ENCODE data around the gene KLHL22. TPM values are rescaled to one million over a fixed set of nuclear protein-coding genes. Genes with fewer than 3 reads are reported as not detected.

KLHL22 gene
- total and polyA plus RNA-seq, 9 donors, result 31.3 to 39.9 (median 35.7) TPM

DNA sequence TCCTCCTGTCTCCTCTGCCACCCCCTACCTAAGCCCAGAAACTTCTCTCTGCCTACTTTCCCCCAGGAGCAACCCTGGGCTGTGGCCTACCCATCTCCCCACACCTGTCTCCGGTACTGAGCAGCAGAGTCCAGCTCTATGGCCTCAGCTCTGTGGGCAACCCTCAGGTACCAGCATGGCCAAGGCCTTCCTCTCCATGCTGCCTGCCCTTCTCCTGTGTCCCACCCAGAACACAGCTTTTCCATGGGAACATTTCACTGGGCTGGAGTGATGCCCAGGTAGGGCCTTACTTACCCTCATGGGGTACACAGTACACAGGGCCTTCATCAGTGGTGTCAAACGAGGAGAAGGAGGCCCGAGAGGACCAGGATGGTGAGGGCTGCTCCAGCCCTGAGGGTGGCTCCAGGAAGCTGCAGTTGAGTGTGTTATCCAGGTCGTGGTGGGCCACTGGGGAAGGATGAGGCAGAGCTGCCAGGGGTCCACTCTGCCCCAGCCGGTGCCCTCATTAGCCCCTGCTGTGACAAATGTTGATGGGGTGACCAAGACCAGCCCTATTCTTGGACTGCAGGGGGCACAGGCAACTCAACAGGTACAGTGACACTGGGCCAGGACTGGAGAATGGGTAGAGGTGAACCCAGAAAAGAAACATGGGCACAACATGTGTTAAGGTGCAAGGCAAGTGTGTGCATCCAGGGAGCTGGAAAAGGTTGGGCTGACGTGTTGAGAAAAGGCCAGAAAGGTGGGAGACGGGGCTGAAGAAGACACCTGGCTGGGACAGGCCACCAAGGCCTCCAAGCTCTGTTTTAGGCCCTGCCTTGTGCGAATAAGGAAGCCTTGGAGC lies 68.3 kb downstream of the KLHL22 start:
- no peak overlapping the region for H3K27ac ChIP-seq (ENCODE audit: low read length)
- WGBS (ENCODE audit: insufficient coverage), result 86% methylated on average over 6 of the region's 8 CpGs
- no peak for DNase-seq
- H3K27me3 ChIP-seq (ENCODE audit: control insufficient read depth, insufficient read depth, low read length), result peaks cover 46% of the 10 kb centered on the region
- H3K9me3 ChIP-seq (replicated peaks; ENCODE audit: control insufficient read depth, low read depth, low read length), result no peaks in the 10 kb centered on the region
- H3K4me1 ChIP-seq (ENCODE audit: control insufficient read depth, insufficient read depth, low read length), result peaks cover 44% of the 10 kb centered on the region
- peaks cover 31% of the 10 kb centered on the region for H3K36me3 ChIP-seq (ENCODE audit: control insufficient read depth, insufficient read depth, low read length)
- H3K4me3 ChIP-seq (ENCODE audit: low read length), result no peak overlapping the region

DNA sequence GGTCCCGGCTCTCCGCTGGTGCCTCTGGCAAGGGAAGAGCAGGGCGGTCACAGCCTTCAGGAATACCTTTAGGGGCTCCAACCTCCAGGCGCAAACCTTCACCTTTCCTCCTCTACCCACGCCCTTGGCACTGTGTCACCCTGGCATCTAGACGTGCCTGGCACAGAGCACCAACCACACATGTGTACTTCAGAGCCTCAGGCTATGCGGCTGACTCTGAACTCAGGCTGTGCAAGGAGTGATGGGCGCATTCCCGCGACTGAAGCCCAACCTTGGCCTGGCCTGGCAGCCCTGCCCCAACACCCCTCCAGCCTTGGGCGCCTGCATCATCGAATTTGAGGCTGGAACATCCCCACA lies 69.4 kb downstream of the KLHL22 start:
- H3K4me3 ChIP-seq (ENCODE audit: low read length), result no peak overlapping the region
- DNase-seq, result no peak

DNA sequence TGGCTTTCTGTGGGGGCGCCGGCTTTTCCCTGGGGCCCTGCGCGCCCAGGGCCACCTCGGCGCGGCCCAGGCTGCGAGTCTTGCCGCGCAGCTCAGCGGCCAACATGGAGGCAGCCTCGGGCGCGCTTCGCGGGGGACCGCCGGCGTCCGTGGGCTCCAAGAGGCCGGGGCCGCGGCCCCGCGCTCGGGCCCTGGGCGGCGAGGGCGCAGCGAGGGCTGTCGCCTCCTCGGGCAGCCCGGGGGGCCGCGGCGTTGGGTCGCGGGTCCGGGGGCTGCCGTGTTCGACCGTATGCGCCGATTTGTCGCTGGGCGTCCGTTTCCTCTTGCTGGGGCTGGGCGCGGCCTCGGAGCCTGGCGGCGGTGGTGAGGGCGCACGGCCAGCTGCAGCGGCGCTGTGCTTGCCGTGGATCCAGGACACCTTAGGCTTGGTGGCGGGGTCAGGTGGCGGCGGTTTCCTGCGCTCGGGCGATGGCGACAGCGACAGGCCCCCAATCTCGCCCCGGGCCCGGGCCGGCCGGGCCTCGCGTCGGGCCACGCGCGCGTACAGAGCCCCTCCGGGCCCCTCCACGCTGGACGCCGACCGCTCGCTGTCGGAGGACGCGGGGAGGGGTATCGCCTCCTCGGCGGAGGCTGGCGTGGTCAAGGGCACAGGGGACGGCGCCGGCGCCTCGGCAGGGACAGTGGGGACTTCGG lies 69.9 kb downstream of the KLHL22 start:
- H3K9me3 ChIP-seq (replicated peaks; ENCODE audit: control insufficient read depth, low read depth, low read length), result no peaks in the 10 kb centered on the region
- no peak overlapping the region for H3K27ac ChIP-seq (ENCODE audit: low read length)
- no peak for DNase-seq
- peaks cover 35% of the 10 kb centered on the region for H3K4me1 ChIP-seq (ENCODE audit: control insufficient read depth, insufficient read depth, low read length)
- H3K4me3 ChIP-seq (ENCODE audit: low read length), result no peak overlapping the region
- H3K27me3 ChIP-seq (ENCODE audit: control insufficient read depth, insufficient read depth, low read length), result peaks cover 34% of the 10 kb centered on the region
- WGBS (ENCODE audit: insufficient coverage), result 56% methylated on average over 92 of the region's 96 CpGs
- peaks cover 31% of the 10 kb centered on the region for H3K36me3 ChIP-seq (ENCODE audit: control insufficient read depth, insufficient read depth, low read length)

More for the DNA sequence above, 69.4 kb downstream of the KLHL22 start:
- 84% methylated on average over 9 of the region's 12 CpGs for WGBS (ENCODE audit: insufficient coverage)
- H3K27me3 ChIP-seq (ENCODE audit: control insufficient read depth, insufficient read depth, low read length), result peaks cover 38% of the 10 kb centered on the region
- H3K36me3 ChIP-seq (ENCODE audit: control insufficient read depth, insufficient read depth, low read length), result peaks cover 31% of the 10 kb centered on the region
- peaks cover 39% of the 10 kb centered on the region for H3K4me1 ChIP-seq (ENCODE audit: control insufficient read depth, insufficient read depth, low read length)
- H3K27ac ChIP-seq (ENCODE audit: low read length), result no peak overlapping the region
- no peaks in the 10 kb centered on the region for H3K9me3 ChIP-seq (replicated peaks; ENCODE audit: control insufficient read depth, low read depth, low read length)

DNA sequence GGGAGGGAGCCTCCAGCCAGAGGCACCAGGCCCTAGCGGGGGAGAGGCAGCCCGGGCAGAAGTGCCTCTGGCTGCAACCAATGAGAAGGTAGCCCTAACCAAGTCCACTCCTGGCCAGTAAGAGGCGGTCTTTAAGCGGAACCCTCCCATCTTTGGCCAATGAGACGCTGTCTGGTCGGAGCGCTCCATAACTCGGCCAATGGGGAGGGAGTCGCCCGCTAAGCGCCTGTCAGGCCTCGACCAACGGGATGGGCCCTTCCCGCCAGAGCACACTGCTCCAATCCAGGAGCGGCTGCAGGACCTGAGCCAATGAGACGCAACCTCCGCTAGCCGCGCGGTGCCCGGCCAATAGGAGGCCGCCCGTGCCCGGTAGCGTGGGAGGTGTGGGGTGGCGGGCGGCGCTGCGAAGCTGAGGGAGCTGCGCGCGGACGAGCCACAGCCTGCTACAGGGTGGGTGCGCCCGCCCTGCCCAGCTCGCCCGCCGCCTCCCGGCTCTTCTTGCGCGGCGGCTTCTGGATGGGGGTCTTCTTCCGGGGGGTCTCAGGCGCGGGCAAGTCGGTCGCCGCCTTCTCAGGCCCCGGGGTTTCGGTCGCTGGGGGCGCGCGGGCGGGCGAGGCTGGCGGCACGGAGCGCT lies 70.5 kb downstream of the KLHL22 start:
- H3K4me1 ChIP-seq (ENCODE audit: control insufficient read depth, insufficient read depth, low read length), result peaks cover 32% of the 10 kb centered on the region
- peak; percentile 71 for DNase-seq
- peaks cover 28% of the 10 kb centered on the region for H3K27me3 ChIP-seq (ENCODE audit: control insufficient read depth, insufficient read depth, low read length)
- no peak overlapping the region for H3K4me3 ChIP-seq (ENCODE audit: low read length)
- H3K27ac ChIP-seq (ENCODE audit: low read length), result no peak overlapping the region
- no peaks in the 10 kb centered on the region for H3K9me3 ChIP-seq (replicated peaks; ENCODE audit: control insufficient read depth, low read depth, low read length)
- WGBS (ENCODE audit: insufficient coverage), result 83% methylated on average over 58 of the region's 59 CpGs
- peaks cover 27% of the 10 kb centered on the region for H3K36me3 ChIP-seq (ENCODE audit: control insufficient read depth, insufficient read depth, low read length)

DNA sequence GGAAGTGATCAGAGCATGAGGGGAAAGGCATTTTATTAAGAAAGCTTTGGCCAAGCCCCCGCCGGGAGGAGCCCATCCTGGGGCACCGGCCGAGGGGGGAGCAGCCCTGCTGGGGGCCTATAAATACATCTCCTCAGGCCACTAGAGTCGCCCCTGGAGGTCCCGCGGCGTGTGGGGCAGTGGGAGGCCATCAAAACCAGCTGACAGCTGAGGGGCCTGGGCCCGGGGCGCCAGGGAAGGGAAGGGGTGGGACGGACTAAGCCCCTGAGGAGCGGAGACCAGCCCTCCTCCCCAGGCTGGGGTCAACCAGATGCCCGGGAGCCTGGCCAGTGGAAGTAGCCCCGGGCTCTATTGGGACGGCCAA lies 71.0 kb downstream of the KLHL22 start:
- Histone ChIP-seq H3K4me1 (ENCODE audit: control insufficient read depth, insufficient read depth, low read length) (peaks cover 32% of the 10 kb centered on the region), H3K27me3 (ENCODE audit: control insufficient read depth, insufficient read depth, low read length) (peaks cover 23% of the 10 kb centered on the region), H3K27ac (ENCODE audit: low read length) (peak overlapping the region; percentile 55), H3K36me3 (ENCODE audit: control insufficient read depth, insufficient read depth, low read length) (peaks cover 22% of the 10 kb centered on the region), H3K4me3 (ENCODE audit: low read length) (no peak overlapping the region), H3K9me3 (replicated peaks; ENCODE audit: control insufficient read depth, low read depth, low read length) (no peaks in the 10 kb centered on the region)
- DNase-seq, result no peak
- 8% methylated on average over 5 of the region's 15 CpGs for WGBS (ENCODE audit: insufficient coverage)

DNA sequence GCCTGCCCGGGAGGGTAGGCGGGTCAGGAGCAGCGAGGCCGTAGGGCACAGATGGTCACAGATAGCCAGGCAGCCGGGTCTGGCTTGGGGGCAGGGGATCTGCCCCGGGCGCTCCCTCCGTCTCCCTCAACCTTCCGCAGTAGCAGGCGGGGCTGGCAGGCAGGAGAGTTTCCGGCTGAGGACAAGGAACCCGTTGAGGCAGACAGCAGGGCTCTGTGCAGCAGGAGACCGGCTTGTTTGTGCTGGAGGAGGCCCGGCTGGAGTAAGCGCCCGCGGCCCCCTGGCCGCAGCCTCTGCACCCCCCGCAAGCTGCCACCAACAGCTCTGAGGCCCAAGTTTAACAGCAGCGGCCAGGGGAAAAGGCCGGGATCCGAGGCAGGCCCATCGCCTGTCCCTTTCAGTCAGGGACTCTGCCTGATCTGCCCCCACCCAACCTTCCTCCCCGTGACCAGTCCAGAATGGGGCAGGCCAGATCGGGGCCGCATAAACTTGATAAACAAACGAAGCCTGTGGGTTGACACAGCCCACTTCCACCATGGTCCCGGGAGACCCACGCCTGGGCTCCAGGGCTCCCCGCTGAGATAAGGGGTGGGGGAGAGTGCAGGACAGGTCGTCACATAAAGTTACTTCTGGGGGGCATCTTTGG lies 71.6 kb downstream of the KLHL22 start:
- DNase-seq, result peak; percentile 49
- Histone ChIP-seq H3K27ac (ENCODE audit: low read length) (peak overlapping the region; percentile 55), H3K27me3 (ENCODE audit: control insufficient read depth, insufficient read depth, low read length) (peaks cover 21% of the 10 kb centered on the region), H3K4me1 (ENCODE audit: control insufficient read depth, insufficient read depth, low read length) (peaks cover 32% of the 10 kb centered on the region), H3K4me3 (ENCODE audit: low read length) (no peak overlapping the region), H3K9me3 (replicated peaks; ENCODE audit: control insufficient read depth, low read depth, low read length) (no peaks in the 10 kb centered on the region), H3K36me3 (ENCODE audit: control insufficient read depth, insufficient read depth, low read length) (peaks cover 19% of the 10 kb centered on the region)
- 43% methylated on average over 22 of the region's 31 CpGs for WGBS (ENCODE audit: insufficient coverage)

DNA sequence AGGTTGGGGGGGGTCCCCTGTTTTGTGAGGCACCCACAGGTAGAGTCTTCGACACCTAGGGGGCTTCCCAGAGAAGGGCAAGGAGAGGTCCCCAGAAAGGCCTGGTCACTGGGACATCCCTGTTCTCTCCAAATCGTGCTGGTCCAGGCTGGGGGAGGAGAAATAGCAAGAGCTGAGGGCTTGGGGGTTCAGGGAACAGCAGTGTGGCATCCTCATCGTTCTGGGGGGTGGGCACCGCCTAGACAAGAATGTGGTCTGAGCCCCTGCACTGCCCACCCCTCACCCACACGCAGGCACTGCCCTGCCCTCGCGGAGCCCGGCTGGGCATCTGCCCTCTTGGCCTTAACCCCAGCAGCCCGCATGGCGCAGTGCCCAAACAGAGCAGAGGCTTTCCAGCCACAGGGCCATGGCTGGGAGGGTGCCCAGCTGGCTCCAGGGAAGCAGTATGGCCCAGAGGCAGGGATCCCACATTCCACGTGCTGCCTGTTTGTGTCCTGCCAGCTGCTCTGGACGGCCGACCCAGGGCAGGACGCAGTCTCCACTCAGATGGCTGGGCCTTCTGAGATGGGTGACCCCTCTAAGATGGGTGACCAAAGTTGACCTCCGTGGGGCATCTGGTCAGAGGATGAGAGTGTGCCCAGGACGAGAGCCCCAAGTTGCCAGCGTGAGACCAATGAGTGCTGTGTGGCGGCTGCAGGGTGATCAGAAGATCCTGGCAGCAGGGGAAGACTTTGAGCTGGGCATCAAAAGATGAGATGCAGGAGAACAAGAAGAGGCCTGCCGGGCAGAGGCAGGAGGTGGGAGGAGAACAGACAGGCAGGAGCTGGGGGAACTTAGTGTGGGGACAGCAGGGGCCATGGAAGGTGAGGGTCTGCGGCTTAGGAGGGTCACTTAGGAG lies 72.3 kb downstream of the KLHL22 start:
- Histone ChIP-seq H3K4me1 (ENCODE audit: control insufficient read depth, insufficient read depth, low read length) (peaks cover 36% of the 10 kb centered on the region), H3K9me3 (replicated peaks; ENCODE audit: control insufficient read depth, low read depth, low read length) (no peaks in the 10 kb centered on the region), H3K27me3 (ENCODE audit: control insufficient read depth, insufficient read depth, low read length) (peaks cover 18% of the 10 kb centered on the region), H3K36me3 (ENCODE audit: control insufficient read depth, insufficient read depth, low read length) (peaks cover 12% of the 10 kb centered on the region), H3K27ac (ENCODE audit: low read length) (peak overlapping the region; percentile 83), H3K4me3 (ENCODE audit: low read length) (no peak overlapping the region)
- DNase-seq, result peak; percentile 78
- WGBS (ENCODE audit: insufficient coverage), result 58% methylated on average over 18 of the region's 20 CpGs

DNA sequence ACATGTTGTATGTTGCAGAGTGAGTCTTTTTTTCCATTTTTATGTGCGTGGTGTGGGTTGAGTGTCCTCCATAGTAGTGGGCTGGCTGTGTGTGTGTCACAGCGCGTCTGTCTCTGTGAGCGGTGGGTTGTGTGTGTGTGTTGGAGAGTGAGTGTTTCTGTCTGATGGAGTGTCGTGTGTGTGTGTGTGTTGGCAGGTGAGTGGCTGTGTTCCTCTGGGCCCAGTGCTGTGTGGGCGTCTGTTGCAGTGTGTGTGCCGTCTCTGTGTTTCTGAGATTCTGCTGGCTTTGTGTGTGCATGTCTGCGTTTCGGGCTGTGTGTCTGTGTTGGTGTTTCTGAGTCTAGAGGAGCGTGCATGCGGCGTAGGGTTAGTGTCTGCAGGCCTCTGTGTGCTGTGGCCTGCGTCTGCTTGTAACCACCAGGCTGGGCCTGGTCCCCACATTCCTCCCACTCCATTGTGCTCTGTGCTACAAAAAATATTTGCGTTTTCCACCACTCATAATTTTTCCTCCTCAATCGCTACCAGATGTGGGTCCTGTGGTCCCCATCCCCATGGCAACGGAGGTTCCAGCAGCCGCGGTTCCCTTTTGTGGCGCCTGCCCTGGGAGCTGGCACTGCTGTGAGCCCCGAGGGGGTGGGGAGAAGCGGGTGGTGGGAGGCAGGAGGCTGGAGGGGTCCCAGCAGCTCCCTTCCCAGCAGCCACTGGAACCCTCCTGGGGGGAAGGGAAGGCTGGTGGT lies 73.2 kb downstream of the KLHL22 start:
- DNase-seq, result peak; percentile 92
- Histone ChIP-seq H3K27ac (ENCODE audit: low read length) (peak overlapping the region; percentile 83), H3K4me3 (ENCODE audit: low read length) (no peak overlapping the region)

DNA sequence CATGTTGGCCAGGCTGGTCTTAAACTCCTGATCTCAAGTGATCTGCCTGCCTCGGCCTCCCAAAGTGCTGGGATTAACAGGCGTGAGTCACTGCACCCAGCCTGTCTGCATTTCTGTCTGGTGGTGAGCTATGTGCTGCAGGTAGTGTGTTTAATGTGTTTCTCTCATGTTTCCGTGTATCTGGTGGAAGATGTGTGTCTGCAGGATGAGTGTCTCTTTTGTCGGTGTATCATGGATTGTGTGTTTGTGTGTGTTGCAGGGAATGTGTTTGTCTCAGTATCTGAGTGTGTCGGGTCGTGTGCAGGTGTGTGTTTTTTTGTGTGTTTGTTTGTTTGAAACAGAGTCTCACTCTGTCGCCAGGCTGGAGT lies 74.1 kb downstream of the KLHL22 start:
- 71% methylated on average over 5 of the region's 7 CpGs for WGBS (ENCODE audit: insufficient coverage)
- peaks cover 12% of the 10 kb centered on the region for H3K27me3 ChIP-seq (ENCODE audit: control insufficient read depth, insufficient read depth, low read length)

More for the DNA sequence above, 73.2 kb downstream of the KLHL22 start:
- Histone ChIP-seq H3K27me3 (ENCODE audit: control insufficient read depth, insufficient read depth, low read length) (peaks cover 17% of the 10 kb centered on the region), H3K36me3 (ENCODE audit: control insufficient read depth, insufficient read depth, low read length) (peaks cover 7% of the 10 kb centered on the region), H3K4me1 (ENCODE audit: control insufficient read depth, insufficient read depth, low read length) (peaks cover 37% of the 10 kb centered on the region), H3K9me3 (replicated peaks; ENCODE audit: control insufficient read depth, low read depth, low read length) (no peaks in the 10 kb centered on the region)
- WGBS (ENCODE audit: insufficient coverage), result 22% methylated on average over 18 of the region's 21 CpGs

More for the DNA sequence above, 74.1 kb downstream of the KLHL22 start:
- Histone ChIP-seq H3K9me3 (replicated peaks; ENCODE audit: control insufficient read depth, low read depth, low read length) (no peaks in the 10 kb centered on the region), H3K4me3 (ENCODE audit: low read length) (no peak overlapping the region), H3K4me1 (ENCODE audit: control insufficient read depth, insufficient read depth, low read length) (peaks cover 37% of the 10 kb centered on the region), H3K27ac (ENCODE audit: low read length) (no peak overlapping the region), H3K36me3 (ENCODE audit: control insufficient read depth, insufficient read depth, low read length) (no peaks in the 10 kb centered on the region)
- DNase-seq, result no peak
